ENCODE measurements around the gene C22orf42. TPM values are rescaled to one million over a fixed set of nuclear protein-coding genes. Genes with fewer than 3 reads are reported as not detected.
"Not testable (repeated sequence)": the region's sequence is repeated elsewhere in the genome, so short reads cannot be mapped to it uniquely, and the experiment has no call there.

The C22orf42 gene
- total RNA-seq, 2 experiments from 2014 or later: not detected

DNA sequence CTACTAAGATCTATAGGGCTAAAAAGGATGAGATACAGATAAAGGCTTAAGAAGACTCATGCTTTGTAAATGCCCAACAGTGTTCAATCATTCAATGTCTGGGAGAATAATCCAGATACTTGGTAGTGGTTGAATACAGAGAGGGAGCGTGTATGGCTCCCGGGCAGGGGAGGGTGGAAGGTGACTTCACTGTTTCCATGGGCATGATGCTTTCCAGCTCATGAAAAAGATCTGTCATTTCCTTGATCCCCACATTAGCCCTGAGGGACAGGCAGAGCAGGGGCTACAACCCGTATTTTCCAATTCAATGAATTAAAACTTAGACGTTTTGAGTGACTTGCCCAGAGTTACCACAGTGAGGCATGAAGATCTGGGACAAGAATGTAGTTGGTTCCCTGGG is 4.4 kb downstream of the C22orf42 start:
- H3K4me1 Mint-ChIP-seq (ENCODE audit: low read depth); CTCF ChIA-PET; H3K9me3 ChIP-seq (ENCODE audit: control insufficient read depth in 1 of 2, insufficient read depth in 1 of 2, low read length in 2 of 2); H3K36me3 ChIP-seq (ENCODE audit: insufficient read depth, low read length); H3K36me3 Mint-ChIP-seq (ENCODE audit: low read depth); H3K27me3 ChIP-seq (ENCODE audit: control insufficient read depth in 1 of 2, insufficient read depth in 2 of 2, low read length in 2 of 2); H3K27ac Mint-ChIP-seq; H3K4me1 ChIP-seq (ENCODE audit: insufficient read depth, low read length); H3K27me3 Mint-ChIP-seq; ATAC-seq (ENCODE audit: poor library complexity); POLR2A ChIA-PET; DNase-seq; H3K27ac ChIP-seq (ENCODE audit: low read depth in 1 of 2, low read length in 2 of 2); H3K4me3 Mint-ChIP-seq; H3K9me3 Mint-ChIP-seq; H3K4me3 ChIP-seq (ENCODE audit: low read length): not testable (repeated sequence)
- intact Hi-C loops (cut with DNase I, micrococcal nuclease): loop anchor here in 1 of 2 experiments (5.0 kb wide), 1 partner anchor 47 kb away; no protein-coding TSS in a partner anchor

GRCh38 chr22:32151641-32152040 is 7.5 kb downstream of the C22orf42 start:
- H3K4me3 ChIP-seq (ENCODE audit: low read length); intact Hi-C loops (cut with DNase I, micrococcal nuclease); H3K27ac ChIP-seq (ENCODE audit: low read depth in 1 of 2, low read length in 2 of 2); H3K4me3 Mint-ChIP-seq; H3K27me3 Mint-ChIP-seq; H3K9me3 ChIP-seq (ENCODE audit: control insufficient read depth in 1 of 2, insufficient read depth in 1 of 2, low read length in 2 of 2); CTCF ChIA-PET; H3K4me1 Mint-ChIP-seq (ENCODE audit: low read depth); H3K9me3 Mint-ChIP-seq; ATAC-seq (ENCODE audit: poor library complexity); H3K4me1 ChIP-seq (ENCODE audit: insufficient read depth, low read length); POLR2A ChIA-PET; H3K36me3 Mint-ChIP-seq (ENCODE audit: low read depth); DNase-seq; H3K27me3 ChIP-seq (ENCODE audit: control insufficient read depth in 1 of 2, insufficient read depth in 2 of 2, low read length in 2 of 2); H3K27ac Mint-ChIP-seq; H3K36me3 ChIP-seq (ENCODE audit: insufficient read depth, low read length): not testable (repeated sequence)

DNA sequence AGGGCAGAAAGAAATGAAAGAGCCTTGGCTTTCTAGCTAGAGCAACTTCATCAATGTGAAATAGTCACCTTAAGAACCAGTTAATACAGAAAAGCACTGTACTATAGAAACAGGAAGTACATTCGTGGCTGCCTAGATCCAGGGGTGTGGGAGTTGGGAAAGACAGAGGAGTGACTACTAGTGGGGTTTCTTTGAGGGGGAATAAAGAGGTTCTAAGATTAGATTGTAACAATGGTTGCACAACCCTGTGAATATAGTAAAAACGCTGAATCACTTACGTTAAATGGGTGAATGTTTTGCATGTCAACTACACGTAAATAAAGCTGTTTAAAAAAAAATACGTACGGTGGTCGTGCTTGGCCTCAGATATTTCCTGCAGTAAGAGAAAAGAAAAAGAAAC is 8.5 kb downstream of the C22orf42 start:
- H3K4me3 ChIP-seq (ENCODE audit: low read length); intact Hi-C loops (cut with DNase I, micrococcal nuclease); H3K9me3 Mint-ChIP-seq; H3K27me3 Mint-ChIP-seq; CTCF ChIA-PET; H3K27ac Mint-ChIP-seq; H3K27me3 ChIP-seq (ENCODE audit: control insufficient read depth in 1 of 2, insufficient read depth in 2 of 2, low read length in 2 of 2); H3K4me1 ChIP-seq (ENCODE audit: insufficient read depth, low read length); H3K36me3 ChIP-seq (ENCODE audit: insufficient read depth, low read length); H3K27ac ChIP-seq (ENCODE audit: low read depth in 1 of 2, low read length in 2 of 2); DNase-seq; POLR2A ChIA-PET; H3K36me3 Mint-ChIP-seq (ENCODE audit: low read depth); H3K9me3 ChIP-seq (ENCODE audit: control insufficient read depth in 1 of 2, insufficient read depth in 1 of 2, low read length in 2 of 2); ATAC-seq (ENCODE audit: poor library complexity); H3K4me1 Mint-ChIP-seq (ENCODE audit: low read depth); H3K4me3 Mint-ChIP-seq: not testable (repeated sequence)

DNA sequence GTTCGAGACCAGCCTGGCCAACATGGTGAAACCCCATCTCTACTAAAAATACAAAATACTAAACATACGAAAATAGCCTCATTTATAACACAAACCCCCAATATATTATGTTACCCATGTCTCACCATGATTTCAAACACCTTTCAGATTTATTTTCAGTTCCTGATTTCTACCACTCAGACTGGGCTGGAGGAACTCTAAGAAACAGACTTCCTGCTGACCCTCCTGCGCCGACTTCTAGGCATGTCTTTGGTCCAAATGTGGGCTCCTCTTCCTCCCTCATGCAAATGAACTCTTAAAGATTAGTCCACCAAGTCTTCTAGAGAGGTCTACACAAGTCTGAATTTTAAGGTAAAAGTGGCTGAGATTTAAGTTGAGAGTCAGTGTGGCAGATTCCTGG is 10.7 kb downstream of the C22orf42 start:
- ATAC-seq (ENCODE audit: poor library complexity); intact Hi-C loops (cut with DNase I, micrococcal nuclease); H3K36me3 ChIP-seq (ENCODE audit: insufficient read depth, low read length); H3K4me3 ChIP-seq (ENCODE audit: low read length); H3K27me3 ChIP-seq (ENCODE audit: control insufficient read depth in 1 of 2, insufficient read depth in 2 of 2, low read length in 2 of 2); H3K27ac Mint-ChIP-seq; CTCF ChIA-PET; H3K27ac ChIP-seq (ENCODE audit: low read depth in 1 of 2, low read length in 2 of 2); H3K4me3 Mint-ChIP-seq; H3K27me3 Mint-ChIP-seq; POLR2A ChIA-PET; H3K9me3 Mint-ChIP-seq; H3K36me3 Mint-ChIP-seq (ENCODE audit: low read depth); DNase-seq; H3K9me3 ChIP-seq (ENCODE audit: control insufficient read depth in 1 of 2, insufficient read depth in 1 of 2, low read length in 2 of 2): not testable (repeated sequence)
- peaks cover 20% of the 10 kb centered on the region for H3K4me1 ChIP-seq (ENCODE audit: insufficient read depth, low read length)
- peaks cover 24% of the 10 kb centered on the region for H3K4me1 Mint-ChIP-seq (ENCODE audit: low read depth)

DNA sequence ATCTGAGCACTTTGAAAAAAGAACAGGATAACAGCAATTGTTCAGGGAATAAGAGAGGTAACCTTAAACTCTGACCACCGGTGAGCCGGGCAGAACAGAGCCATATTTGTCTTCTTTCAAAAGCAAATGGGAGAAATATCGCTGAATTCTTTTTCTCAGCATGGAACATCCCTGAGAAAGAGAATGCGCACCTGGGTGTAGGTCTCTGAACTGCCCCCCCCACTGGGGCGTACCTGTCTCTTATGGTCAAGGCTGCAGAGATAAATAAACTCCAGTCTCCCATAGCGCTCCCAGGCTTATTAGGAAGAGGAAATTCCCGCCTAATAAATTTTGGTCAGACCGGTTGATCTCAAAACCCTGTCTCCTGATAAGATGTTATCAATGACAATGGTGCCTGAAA is 12.0 kb downstream of the C22orf42 start:
- H3K4me3 ChIP-seq (ENCODE audit: low read length); H3K27me3 ChIP-seq (ENCODE audit: control insufficient read depth in 1 of 2, insufficient read depth in 2 of 2, low read length in 2 of 2); H3K27ac ChIP-seq (ENCODE audit: low read depth in 1 of 2, low read length in 2 of 2); DNase-seq; ATAC-seq (ENCODE audit: poor library complexity); H3K27ac Mint-ChIP-seq; H3K36me3 Mint-ChIP-seq (ENCODE audit: low read depth); H3K9me3 Mint-ChIP-seq; H3K36me3 ChIP-seq (ENCODE audit: insufficient read depth, low read length); CTCF ChIA-PET; POLR2A ChIA-PET; H3K4me3 Mint-ChIP-seq; H3K27me3 Mint-ChIP-seq; H3K9me3 ChIP-seq (ENCODE audit: control insufficient read depth in 1 of 2, insufficient read depth in 1 of 2, low read length in 2 of 2); intact Hi-C loops (cut with DNase I, micrococcal nuclease): not testable (repeated sequence)
- H3K4me1 Mint-ChIP-seq (ENCODE audit: low read depth): peaks cover 30% of the 10 kb centered on the region
- H3K4me1 ChIP-seq (ENCODE audit: insufficient read depth, low read length): peaks cover 28% of the 10 kb centered on the region

Data from CD4-positive, alpha-beta T cell (primary cell).